ENCODE measurements around the gene HOXA9.

The HOXA9 gene

DNA sequence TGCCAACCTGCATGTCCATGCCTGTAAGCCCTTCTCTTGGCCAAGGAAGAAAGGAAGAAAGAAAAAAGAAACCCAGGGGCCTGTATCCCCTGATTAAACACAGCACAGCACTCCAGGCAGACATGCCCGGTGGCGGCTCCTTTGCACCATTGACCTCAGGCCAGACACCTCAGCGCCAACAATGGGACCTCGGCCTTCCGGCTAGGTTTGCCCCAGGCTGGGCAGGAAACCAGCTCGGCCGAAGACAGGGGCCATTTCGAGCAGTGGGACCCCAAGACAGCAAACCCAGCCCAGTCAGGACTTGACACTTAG is 5.9 kb upstream of the HOXA9 start:
- H3K4me3 ChIP-seq (ENCODE audit: low read depth, low read length): no peak overlapping the region
- DNase-seq: peak; percentile 2
- no peaks in the 10 kb centered on the region for H3K36me3 ChIP-seq
- no peaks in the 10 kb centered on the region; the same call in 1 of the 2 replicates for H3K9me3 ChIP-seq
- peaks cover 100% of the 10 kb centered on the region for H3K27me3 ChIP-seq
- H3K4me1 ChIP-seq: no peaks in the 10 kb centered on the region
- no peak for TF ChIP-seq CTCF (IDR thresholded peaks at IDR 0.05; ENCODE audit: low read depth, low read length)

DNA sequence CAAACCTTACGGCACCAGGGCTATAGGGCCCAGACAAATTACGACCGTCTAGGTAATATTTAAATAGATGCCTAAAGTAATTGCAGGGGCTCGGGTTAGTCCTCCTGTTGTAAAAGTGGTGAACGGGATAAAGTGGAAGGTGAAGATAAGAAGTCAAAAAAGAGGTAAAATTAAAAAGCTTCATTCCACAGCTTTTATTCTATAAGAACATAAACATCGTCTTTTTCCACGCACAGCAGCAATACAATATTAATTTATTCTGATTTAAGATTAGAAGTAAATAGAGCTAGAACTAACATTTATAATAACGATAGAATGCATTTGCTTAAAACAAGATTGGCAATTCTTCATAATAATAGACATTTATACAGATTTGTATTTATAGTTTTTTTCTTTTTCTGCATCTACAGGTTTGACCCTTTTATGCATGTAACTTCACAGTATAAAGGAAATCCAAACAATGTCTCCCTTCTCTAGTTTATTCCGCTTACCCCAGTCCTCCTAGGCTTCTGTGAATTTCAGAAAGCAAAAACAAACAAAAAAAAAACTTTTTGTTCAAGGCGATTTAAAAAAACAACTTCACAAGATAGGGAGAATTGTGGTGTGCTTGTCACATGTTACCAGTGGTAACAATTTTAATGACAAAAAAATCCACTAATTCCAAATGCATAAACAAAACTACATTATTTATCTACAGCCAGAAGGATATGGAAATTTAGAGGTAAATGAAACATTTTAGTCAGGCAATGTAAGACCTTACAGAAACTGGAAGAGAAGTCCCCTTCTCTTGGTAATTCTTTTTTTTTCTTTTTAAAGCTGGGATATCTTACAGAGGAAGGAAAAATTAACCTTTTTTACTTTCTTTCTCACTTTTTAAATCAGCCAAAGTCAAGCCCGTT is 5.3 kb upstream of the HOXA9 start:
- no peaks in the 10 kb centered on the region for H3K4me1 ChIP-seq
- TF ChIP-seq CTCF (IDR thresholded peaks at IDR 0.05; ENCODE audit: low read depth, low read length): no peak
- no peak overlapping the region for H3K4me3 ChIP-seq (ENCODE audit: low read depth, low read length)
- H3K27me3 ChIP-seq: peaks cover 100% of the 10 kb centered on the region
- H3K9me3 ChIP-seq: no peaks in the 10 kb centered on the region; the same call in 1 of the 2 replicates
- no peaks in the 10 kb centered on the region for H3K36me3 ChIP-seq
- no peak for DNase-seq

DNA sequence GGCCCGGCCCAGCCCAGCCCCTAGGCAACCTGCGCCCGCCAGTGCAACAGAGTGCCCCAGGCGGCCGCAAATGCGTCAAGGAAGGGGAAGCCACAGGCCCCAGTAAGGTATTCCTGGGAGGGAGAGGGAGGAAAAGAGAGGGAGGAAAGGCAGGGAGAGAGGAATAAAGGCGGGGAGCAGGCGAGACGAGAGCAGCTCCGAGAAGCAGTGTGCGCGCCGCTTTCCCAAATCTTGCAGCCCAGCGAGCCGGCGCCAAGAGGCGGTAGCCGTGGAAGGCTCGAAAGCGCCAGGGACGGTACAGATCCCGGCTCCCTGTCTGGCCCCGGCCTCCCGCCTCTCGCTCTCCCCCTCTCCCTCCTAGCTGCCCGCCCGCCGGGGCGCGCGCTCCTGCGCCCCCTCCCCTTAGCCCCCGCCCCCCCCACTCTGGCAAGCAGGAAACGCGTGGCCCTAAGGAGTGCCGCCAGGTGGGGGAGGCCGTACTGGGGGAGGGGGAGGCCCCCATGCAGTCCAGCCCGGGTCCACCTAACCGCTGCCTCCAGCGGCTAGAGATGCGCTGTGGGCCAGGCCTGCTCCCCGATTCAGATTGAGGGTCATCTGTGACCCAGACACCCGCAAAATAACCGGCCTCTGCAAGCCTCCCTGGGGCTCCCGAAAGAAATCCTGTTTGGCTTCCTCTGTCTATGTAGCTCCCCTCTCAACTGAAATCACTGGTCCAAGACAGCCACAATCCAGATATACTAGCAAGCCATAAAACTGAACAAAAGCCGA is 4.5 kb upstream of the HOXA9 start:
- H3K4me1 ChIP-seq: no peaks in the 10 kb centered on the region
- no peak overlapping the region for H3K4me3 ChIP-seq (ENCODE audit: low read depth, low read length)
- no peaks in the 10 kb centered on the region; the same call in 1 of the 2 replicates for H3K9me3 ChIP-seq
- H3K36me3 ChIP-seq: no peaks in the 10 kb centered on the region
- TF ChIP-seq CTCF (IDR thresholded peaks at IDR 0.05; ENCODE audit: low read depth, low read length): no peak
- H3K27me3 ChIP-seq: peaks cover 100% of the 10 kb centered on the region
- DNase-seq: no peak

DNA sequence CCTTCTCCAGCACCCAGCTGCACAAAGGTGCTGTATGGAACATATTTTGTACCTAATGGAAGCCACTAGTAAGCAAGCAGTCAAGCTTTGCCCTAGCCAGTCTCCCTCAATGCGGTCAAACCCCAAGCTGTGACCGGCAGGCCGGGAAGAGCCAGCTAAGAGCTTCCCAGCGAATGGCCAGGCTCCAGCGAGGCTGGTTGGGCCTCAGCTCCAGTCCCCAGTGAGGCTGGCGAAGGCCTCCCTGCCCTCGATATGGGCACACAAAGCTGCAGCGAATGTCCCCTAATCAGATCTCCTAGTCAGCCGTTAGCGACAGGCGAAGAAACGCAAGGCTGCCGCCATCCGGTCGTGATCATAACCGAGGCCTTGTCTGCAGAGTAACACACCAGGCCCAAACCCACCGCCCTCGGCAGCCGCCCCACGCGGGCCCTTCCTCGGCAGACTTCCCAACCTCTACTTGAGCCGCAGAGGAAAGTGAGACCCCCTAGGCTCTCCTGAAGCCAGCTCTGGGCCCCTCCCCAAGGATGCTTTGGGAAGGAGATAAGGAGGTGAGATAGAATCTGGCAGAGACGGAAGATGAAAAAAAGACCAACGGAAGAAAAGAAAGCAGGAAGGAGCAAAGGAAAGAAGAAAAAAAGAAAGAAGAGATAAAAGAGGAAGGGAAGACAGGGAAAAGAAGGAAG is 3.1 kb upstream of the HOXA9 start:
- no peak for DNase-seq
- Histone ChIP-seq H3K4me3 (ENCODE audit: low read depth, low read length) (no peak overlapping the region), H3K4me1 (no peaks in the 10 kb centered on the region), H3K36me3 (no peaks in the 10 kb centered on the region), H3K27me3 (peaks cover 100% of the 10 kb centered on the region), H3K9me3 (no peaks in the 10 kb centered on the region; the same call in 1 of the 2 replicates)
- TF ChIP-seq CTCF (IDR thresholded peaks at IDR 0.05; ENCODE audit: low read depth, low read length): no peak

DNA sequence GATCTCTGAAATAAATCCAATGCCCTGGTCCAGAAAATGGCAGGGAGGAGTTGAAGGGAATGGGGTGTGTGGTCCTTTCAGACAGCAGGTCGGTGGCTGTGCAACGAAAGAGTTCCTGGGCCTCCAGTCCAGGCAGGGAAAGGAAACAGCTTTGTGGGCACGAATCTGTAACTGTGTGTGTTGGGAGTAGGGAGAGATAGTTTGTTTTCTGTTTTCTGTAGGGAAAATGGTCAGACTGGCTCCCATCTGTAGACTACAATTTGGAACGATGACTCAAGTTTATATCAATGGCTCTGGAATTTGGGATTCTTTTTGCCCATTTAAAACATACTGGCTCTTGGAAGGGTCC is 2.6 kb upstream of the HOXA9 start:
- no peaks in the 10 kb centered on the region for H3K4me1 ChIP-seq
- no peak overlapping the region for H3K4me3 ChIP-seq (ENCODE audit: low read depth, low read length)
- no peaks in the 10 kb centered on the region for H3K36me3 ChIP-seq
- no peak for DNase-seq
- no peaks in the 10 kb centered on the region for H3K9me3 ChIP-seq
- peaks cover 100% of the 10 kb centered on the region for H3K27me3 ChIP-seq
- TF ChIP-seq CTCF (IDR thresholded peaks at IDR 0.05; ENCODE audit: low read depth, low read length): no peak

All from BE2C (cell line).